ENCODE measurements around the gene IRX2. TPM values are rescaled to one million over a fixed set of nuclear protein-coding genes. Genes with fewer than 3 reads are reported as not detected.

Gene IRX2
- total RNA-seq, 2 donors from 2014 or later, result 0.83 TPM; not detected in 1

DNA sequence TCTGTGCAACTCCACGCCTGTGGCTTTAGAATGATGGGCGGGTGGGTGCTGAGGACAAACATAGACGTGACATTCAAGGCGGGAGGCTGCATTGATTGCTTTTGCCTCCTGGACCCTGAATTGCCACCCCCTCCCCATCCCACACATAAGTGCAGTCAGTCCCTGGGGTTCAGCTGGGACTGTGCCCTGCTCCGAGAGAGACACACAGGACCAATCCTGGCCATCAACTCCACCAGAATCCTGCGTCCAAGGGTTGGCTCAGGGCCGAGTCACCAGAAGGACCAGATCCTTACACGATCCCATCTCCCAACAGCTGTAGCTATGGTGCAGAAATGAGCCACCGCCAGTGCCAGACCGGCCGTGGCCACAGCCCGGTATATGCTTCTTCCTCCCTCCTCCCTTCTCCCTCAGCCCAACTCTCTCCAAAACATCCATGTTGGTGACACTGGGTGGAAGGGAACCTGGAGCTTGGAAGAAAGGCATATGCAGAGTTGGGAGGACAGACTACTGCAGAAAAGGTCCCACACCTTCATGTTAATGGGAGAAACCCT lies 27.4 kb downstream of the IRX2 start:
- no peaks in the 10 kb centered on the region for H3K9me3 ChIP-seq
- H3K27ac ChIP-seq, result no peak overlapping the region
- TF ChIP-seq, protein P1, sequence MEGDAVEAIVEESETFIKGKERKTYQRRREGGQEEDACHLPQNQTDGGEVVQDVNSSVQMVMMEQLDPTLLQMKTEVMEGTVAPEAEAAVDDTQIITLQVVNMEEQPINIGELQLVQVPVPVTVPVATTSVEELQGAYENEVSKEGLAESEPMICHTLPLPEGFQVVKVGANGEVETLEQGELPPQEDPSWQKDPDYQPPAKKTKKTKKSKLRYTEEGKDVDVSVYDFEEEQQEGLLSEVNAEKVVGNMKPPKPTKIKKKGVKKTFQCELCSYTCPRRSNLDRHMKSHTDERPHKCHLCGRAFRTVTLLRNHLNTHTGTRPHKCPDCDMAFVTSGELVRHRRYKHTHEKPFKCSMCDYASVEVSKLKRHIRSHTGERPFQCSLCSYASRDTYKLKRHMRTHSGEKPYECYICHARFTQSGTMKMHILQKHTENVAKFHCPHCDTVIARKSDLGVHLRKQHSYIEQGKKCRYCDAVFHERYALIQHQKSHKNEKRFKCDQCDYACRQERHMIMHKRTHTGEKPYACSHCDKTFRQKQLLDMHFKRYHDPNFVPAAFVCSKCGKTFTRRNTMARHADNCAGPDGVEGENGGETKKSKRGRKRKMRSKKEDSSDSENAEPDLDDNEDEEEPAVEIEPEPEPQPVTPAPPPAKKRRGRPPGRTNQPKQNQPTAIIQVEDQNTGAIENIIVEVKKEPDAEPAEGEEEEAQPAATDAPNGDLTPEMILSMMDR (IDR thresholded peaks at IDR 0.05), result no peak
- DNase-seq (ENCODE audit: low spot score), result no peak
- H3K4me1 ChIP-seq, result no peaks in the 10 kb centered on the region
- H3K36me3 ChIP-seq, result no peaks in the 10 kb centered on the region
- H3K4me3 ChIP-seq, result no peak overlapping the region
- no peaks in the 10 kb centered on the region for H3K27me3 ChIP-seq

DNA sequence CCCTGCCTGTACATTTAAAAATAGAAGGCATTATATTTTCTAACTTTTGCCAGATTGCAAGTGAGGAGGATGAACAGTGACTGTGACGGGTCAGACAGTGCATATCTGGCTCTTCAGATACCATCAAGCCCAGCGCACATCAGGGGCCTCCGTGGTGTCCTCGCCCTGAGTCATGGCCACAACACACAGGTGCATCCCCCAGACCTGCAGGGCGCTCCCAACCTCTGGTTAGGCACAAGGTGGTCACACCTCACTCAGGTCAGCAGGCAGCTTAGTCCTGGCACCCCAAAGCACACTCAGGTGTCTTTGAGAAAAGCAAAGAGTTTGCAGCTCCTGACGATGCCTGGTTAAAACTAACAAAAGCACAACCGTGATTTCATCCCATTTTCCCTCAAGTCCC lies 28.6 kb downstream of the IRX2 start:
- H3K4me1 ChIP-seq, result no peaks in the 10 kb centered on the region
- DNase-seq (ENCODE audit: low spot score), result no peak
- H3K36me3 ChIP-seq, result no peaks in the 10 kb centered on the region
- H3K4me3 ChIP-seq, result no peak overlapping the region
- H3K27ac ChIP-seq, result no peak overlapping the region
- no peaks in the 10 kb centered on the region for H3K27me3 ChIP-seq
- no peaks in the 10 kb centered on the region for H3K9me3 ChIP-seq
- TF ChIP-seq, protein P1 (IDR thresholded peaks at IDR 0.05), result no peak

DNA sequence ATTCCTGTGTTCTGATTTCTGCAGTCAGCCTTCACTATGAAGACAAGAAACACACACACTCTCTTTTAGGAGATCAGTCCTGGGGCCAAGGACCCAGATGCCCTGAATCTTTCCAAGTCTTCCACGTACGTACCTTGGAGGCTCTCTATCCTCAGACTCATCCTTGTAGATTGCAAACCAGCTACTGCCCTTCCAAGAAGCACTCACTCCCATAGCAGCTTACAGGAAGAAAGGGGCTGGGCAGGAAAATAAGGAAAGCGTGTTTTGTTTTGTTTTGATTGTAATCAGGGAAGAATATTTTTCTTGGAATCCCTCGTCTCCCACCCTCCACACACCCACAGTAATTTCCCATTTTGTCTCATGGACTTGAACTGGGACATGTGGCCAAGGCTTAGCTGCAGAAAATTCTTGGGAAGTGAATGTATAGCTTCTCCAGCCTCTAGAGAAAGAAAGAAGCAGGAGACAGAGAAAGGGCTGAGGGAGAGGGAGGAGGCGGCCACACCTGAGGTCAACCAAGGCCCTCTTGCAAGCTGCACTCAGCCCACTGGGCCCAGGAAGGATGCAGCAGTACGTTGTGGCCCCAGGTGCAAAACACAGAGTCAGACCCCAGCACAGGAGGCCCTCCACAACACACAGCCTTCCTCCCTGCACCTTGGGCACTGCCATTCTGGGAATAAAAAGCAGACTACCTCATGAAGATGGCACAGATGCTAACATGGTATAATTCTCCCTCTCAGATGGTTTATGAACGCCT lies 29.9 kb downstream of the IRX2 start:
- TF ChIP-seq, protein P1 (IDR thresholded peaks at IDR 0.05), result no peak
- Histone ChIP-seq H3K4me3 (no peak overlapping the region), H3K27me3 (no peaks in the 10 kb centered on the region), H3K9me3 (no peaks in the 10 kb centered on the region), H3K27ac (no peak overlapping the region), H3K36me3 (no peaks in the 10 kb centered on the region), H3K4me1 (no peaks in the 10 kb centered on the region)
- DNase-seq (ENCODE audit: low spot score), result no peak

DNA sequence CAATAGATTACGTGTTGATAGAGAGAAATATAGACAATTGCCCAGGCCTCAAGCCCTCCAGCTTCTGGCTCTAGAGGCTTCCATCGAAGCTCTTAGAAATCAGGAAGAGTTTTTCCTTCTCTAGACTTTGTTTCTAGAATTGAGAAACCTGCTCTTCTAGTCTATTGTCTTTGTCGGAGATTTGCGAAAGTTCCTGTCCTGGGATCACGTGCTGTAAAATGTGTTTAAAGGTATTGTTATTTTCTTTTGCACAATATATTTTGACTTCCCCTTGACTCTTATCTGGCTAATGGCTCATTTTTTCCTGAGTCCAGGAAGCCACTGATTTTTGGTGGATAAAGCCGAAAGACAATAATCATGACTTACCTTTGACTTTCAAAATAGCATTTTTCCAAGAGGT lies 32.1 kb downstream of the IRX2 start:
- TF ChIP-seq, protein P1 (IDR thresholded peaks at IDR 0.05), result no peak
- H3K27ac ChIP-seq, result no peak overlapping the region
- DNase-seq (ENCODE audit: low spot score), result no peak
- H3K36me3 ChIP-seq, result no peaks in the 10 kb centered on the region
- no peaks in the 10 kb centered on the region for H3K9me3 ChIP-seq
- H3K4me3 ChIP-seq, result no peak overlapping the region
- H3K27me3 ChIP-seq, result no peaks in the 10 kb centered on the region
- no peaks in the 10 kb centered on the region for H3K4me1 ChIP-seq

DNA sequence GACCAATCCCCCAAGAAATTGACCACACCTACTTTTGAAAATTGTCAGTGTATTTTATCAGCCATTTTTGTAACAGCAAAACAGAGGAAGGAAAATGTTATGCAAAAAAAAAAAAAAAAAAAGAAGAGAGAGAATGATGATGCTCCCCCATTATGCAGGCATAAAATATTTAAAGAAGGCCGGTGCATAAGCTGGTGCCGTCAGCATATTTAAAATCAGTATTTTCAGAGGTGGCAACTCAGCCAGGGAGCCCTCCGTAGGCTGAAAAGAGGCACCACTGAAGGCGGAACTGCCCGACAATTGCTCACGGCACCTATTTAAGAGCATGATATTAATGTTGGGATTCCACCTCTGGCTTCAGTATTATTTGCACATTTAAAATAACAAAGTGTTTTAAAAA lies 33.4 kb downstream of the IRX2 start:
- H3K27me3 ChIP-seq, result no peaks in the 10 kb centered on the region
- H3K4me3 ChIP-seq, result no peak overlapping the region
- no peak overlapping the region for H3K27ac ChIP-seq
- H3K9me3 ChIP-seq, result no peaks in the 10 kb centered on the region
- DNase-seq (ENCODE audit: low spot score), result no peak
- H3K36me3 ChIP-seq, result no peaks in the 10 kb centered on the region
- no peaks in the 10 kb centered on the region for H3K4me1 ChIP-seq
- TF ChIP-seq, protein P1 (IDR thresholded peaks at IDR 0.05), result no peak

Measured in right atrium auricular region (tissue), 2 donors.